HUDEP-2 (cell line): ENCODE results near the gene CCL14.
"Not testable (repeated sequence)": the region's sequence is repeated elsewhere in the genome, so short reads cannot be mapped to it uniquely, and the experiment has no call there.

Experiments used
- DNase-seq, 76 experiments: peaks; one replicate each; lab custom pipeline; 2025; ENCODE audit not compliant: unreplicated experiment in 76 of 76; lab: John Stamatoyannopoulos, UW

Gene CCL14

GRCh38 chr17:35986643-35987042 lies at the start of gene CCL14:
CCL14 (minus strand) TSS chr17:35986729; CDS start chr17:35986649, 80 bp downstream.
- no peak for DNase-seq

DNA sequence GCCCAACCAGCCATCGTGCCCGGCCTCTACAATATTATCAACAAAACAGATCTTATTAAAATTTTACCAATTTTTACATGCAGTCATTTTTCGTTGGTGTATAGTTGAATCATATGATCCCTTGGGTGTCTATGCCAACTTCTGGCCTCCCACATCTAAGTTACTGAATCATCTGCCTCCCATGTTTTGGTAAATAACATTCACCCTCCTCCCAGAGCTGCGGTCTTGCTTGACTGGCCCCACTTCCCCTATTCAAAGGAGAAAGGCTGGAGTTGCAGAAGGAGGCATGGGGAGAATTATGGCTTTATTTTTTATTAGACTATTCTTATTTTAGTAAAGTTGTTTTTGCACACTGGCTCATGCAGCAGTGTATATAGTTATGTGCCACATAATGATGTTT lies 49.7 kb upstream of the CCL14 start:
- DNase-seq = no peak

DNA sequence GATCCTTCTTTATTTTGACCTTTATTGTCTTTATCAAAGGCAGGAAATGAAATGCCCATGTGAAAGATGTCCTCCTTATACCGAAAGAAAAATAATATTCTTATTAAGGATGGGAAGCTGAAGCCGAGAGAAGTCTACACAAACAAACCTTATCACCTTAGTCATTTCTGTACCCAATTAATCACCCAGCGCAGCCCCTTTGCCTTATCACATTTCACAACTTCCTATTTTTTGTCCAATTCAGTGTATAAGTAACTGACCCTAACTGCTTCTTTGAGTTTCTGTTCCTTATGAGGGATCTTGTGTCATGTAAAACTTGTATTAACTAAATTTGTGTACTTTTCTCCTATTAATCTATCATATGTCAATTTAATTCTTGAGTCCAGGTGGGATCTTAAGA lies 47.6 kb upstream of the CCL14 start:
- DNase-seq = peak in 4 of 76 experiments; percentile 2 to 58 (median 29)

DNA sequence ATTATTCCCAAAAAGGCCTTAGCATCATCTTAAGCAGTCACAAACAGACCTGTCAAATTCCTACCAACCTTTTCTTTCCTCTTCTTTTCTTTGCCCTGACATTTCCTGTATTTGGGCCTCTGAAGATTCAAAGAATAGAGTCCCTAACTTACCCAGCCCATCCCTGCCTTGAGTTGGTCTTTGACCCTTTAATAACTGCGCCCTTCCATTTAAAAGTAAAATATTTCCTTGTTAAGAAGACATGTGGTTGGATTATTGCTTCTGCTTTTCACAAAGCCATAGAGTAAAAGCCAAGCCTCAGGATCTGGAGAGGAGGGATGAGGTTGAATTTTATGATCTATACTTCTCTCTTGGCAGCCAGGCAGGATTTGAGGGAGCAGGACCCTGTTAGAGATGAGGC lies 44.4 kb upstream of the CCL14 start:
- no peak for DNase-seq

GRCh38 chr17:36027761-36028160 lies 41.2 kb upstream of the CCL14 start:
- DNase-seq = no peak

GRCh38 chr17:36024106-36024869 lies 37.8 kb upstream of the CCL14 start:
- DNase-seq = no peak

DNA sequence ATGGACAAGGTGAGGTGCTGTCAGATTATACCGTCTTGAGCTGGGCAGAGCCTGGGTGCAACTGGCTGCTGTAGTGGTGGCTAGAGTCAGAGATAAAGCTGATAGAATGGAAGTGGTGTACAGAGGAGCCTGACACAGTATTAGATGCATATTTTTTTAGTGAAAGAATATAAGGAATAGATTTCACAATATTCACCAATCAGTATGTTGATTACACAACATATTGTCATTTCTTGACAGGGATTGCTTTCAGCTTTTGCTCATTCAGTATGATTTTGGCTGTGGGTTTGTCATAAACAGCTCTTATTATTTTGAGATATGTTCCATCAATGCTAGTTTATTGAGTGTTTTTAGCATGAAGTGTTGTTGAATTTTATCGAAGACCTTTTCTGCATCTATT lies 32.9 kb upstream of the CCL14 start:
- DNase-seq = no peak

DNA sequence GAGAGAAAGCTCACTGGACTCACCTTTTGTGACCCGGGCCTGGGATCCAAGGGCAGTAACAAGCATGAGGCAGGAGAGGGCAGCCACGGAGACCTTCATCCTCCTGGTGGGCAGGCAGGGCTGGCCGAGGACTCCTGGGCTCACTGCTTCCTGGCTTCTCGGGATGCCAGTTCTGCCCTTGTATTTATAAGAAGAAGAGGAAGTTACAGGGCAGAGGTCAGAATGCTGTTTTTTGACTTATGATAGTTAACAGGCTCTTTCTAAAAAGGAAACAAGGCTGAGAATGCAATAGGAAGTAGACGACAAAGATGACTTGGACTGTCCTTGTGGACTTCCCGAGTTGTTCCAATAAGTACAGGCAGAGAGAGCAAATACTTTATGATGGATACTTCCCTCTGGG lies 31.3 kb upstream of the CCL14 start, which contains the start of gene CCL23:
TSS of gene CCL23 (minus strand) at position 174 of the 400 bp plus-strand sequence. CDS start at position 99, 75 bp downstream.
- DNase-seq = no peak

GRCh38 chr17:36016555-36016954 lies 30.0 kb upstream of the CCL14 start:
- DNase-seq = no peak

GRCh38 chr17:36015895-36016294 lies 29.4 kb upstream of the CCL14 start:
- not testable (repeated sequence) for DNase-seq

DNA sequence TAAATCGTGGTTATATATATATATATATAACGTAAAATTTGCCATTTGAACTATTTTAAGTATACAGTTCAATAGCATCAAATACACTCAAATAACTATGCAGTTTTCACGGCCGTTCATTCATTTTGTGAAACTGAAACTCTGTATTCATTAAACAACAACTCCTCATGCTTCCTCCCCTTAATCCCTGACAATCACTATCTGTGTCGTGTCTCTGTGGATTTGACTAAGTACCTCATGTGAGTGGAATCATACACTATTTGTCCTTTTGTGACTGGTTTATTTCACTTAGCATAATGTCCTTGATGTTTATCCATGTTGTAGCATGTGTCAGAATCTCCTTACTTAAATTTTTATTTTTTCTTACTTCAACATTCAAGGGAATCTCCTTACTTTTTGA lies 28.4 kb upstream of the CCL14 start:
- no peak for DNase-seq

- DNase-seq = peak in 11 of 76 experiments; percentile 6 to 62 (median 14)
Measured at GRCh38 chr17:36011201-36011600, 24.7 kb upstream of the CCL14 start.

DNA sequence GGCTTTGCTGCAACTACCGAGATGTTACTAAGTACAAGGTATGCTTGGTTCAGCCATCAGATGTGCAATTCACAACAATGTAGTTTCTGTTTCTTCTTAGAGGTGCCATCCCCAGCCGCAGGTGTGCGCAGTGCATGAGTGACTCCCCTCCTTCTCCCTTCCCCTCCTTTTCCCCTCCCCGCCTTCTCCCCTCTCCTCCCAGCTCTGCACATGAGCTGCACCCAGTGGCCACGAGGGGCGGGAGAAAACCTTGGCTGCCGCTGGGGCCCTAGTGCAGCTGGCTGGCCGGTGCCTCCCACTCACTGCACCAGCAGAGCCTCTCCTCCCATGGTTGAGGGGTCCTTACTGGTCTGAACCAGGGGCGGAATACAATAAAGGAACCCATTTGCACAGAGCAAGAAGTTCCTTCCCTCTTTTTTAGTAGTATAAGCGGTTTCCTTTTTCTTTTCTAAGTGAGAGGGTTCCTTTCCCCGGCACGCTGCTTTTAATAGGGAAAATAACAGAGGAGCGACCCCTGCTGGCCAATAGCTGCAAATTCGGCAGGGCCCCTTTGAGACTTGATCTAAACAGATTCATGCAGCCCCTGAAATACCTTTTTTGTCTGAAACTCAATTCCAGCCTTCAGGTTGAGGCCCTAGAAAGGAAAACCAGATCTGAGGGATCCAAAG lies 22.6 kb upstream of the CCL14 start:
- DNase-seq = peak in 1 of 76 experiments; percentile 6

- DNase-seq = no peak
Measured at GRCh38 chr17:36004594-36005108, 18.1 kb upstream of the CCL14 start.

DNA sequence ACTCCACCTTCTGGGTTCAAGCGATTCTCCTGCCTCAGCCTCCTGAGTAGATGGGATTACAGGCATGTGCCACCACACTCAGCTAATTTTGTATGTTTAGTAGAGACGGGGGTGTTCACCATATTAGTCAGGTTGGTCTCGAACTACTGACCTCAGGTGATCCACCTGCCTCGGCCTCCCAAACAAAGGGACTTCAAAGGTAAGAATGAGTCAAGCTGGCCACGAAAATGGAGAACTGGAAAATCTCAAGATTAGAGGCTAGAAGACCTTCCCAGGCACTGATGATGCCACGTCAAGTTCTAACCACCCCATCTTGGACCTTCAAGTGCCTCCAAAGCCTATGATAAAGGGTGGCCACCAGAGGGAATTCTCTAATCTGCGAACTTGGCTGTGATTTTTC lies 16.1 kb upstream of the CCL14 start:
- no peak for DNase-seq

DNA sequence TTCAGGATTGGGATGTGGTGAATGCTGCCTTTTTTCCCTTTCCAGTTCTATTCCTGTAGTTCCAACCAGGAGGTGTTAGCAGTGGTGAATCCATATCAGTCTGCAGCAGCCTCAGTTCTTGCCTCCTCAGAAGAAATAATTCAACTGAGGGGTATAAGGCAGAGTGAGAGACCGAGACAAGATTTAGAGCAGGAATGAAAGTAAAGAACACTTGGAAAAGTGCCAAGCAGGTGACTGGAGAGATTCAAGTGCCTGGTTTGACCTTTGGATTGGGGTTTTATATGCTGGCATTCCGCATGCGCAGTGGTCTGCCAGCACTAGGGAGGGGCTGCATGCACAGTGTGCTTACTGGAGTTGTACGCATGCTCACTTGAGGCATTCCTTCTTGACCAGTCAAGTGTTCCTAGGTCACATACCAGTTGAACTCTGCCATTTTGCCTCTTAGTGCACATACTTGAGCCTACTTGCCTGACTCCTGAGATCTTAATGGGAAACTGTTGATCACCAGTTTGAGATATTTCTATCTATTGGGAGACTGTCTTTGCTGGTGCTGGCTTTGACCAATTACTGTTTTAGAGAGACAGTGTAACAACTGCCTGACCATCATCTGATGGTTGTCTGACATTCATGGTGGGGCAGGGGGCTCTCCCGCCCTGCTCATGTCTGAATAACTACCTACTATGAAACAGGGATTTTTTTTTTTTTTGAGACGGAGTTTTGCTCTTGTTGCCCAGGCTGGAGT lies 15.5 kb upstream of the CCL14 start:
- DNase-seq = no peak

DNA sequence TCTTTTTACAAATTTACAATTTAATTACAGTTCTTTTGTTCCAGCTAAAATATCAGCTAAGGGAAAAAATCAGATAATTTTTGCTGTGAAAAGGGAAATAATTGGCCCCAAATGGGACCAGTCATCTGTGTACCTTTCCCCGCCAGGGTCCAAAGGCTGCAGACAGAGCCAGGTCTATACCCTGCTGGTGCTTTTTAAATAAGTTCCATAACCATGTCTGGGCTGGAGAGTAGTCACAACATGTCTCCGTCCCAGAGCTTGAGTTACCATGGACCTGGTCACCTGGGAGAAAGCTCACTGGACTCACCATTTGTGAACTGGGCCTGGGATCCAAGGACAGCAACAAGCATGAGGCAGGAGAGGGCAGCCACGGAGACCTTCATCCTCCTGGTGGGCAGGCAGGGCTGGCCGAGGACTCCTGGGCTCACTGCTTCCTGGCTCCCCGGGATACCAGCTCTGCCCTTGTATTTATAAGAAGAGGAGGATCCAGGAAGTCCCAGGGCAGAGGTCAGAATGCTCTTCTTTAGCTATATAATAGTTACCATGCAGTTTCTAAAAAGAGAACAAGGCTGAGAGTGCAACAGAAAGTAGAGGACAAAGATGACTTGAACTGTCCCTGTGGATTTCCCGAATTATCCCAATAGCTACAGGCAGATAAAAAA lies 14.7 kb upstream of the CCL14 start, which contains the start of gene CCL15:
TSS of gene CCL15 (minus strand) at position 444 of the 662 bp plus-strand sequence. CDS start at position 383, 61 bp downstream.
- no peak for DNase-seq

- DNase-seq = no peak
Measured at GRCh38 chr17:36000732-36001109, 14.2 kb upstream of the CCL14 start.

DNA sequence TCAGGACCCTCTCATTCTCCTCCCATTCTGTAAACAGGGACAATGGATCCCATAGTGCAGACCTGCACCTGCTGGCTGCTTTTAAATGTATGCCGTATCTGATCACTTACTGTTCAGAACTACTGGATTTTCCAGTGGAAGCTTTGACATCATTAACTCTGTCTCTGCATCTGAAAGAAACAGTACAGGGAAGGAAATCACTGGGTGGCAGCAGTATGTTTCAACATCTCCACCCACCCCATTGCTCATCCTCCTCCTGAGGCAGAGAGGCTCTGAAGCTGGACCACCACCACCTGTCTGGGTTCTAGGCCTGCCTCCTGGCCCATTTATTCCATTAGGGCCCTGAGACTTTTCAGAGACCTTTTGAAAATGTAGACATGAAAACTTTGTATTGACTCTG lies 12.2 kb upstream of the CCL14 start:
- no peak for DNase-seq

- DNase-seq = no peak
Measured at GRCh38 chr17:35998018-35998545, 11.6 kb upstream of the CCL14 start.
